ENCODE measurements around the gene SPEF1. TPM values are rescaled to one million over a fixed set of nuclear protein-coding genes. Genes with fewer than 3 reads are reported as not detected.

The SPEF1 gene
- total RNA-seq, 2 donors from 2014 or later = not detected

- no peak for TF ChIP-seq CTCF (IDR thresholded peaks at IDR 0.05)
- Histone ChIP-seq H3K4me1 (peaks cover 20% of the 10 kb centered on the region), H3K36me3 (no peaks in the 10 kb centered on the region), H3K27me3 (no peaks in the 10 kb centered on the region), H3K4me3 (no peak overlapping the region), H3K27ac (no peak overlapping the region), H3K9me3 (no peaks in the 10 kb centered on the region), H3K9ac (ENCODE audit: low read depth in 2 of 2, low read length in 2 of 2) (no peak overlapping the region)
- intact Hi-C loops (cut with DNase I) = no loop called here
- no peak for DNase-seq
Measured at GRCh38 chr20:3783068-3783489, 1.8 kb upstream of the SPEF1 start.

GRCh38 chr20:3782597-3782996 lies 1.3 kb upstream of the SPEF1 start:
- H3K27ac ChIP-seq = no peak overlapping the region
- H3K4me1 ChIP-seq = peaks cover 19% of the 10 kb centered on the region
- intact Hi-C loops (cut with DNase I) = no loop called here
- no peak for TF ChIP-seq CTCF (IDR thresholded peaks at IDR 0.05)
- no peak for DNase-seq
- H3K36me3 ChIP-seq = no peaks in the 10 kb centered on the region
- no peak overlapping the region for H3K9ac ChIP-seq (ENCODE audit: low read depth in 2 of 2, low read length in 2 of 2)
- H3K9me3 ChIP-seq = no peaks in the 10 kb centered on the region
- H3K27me3 ChIP-seq = no peaks in the 10 kb centered on the region
- no peak overlapping the region for H3K4me3 ChIP-seq

GRCh38 chr20:3778976-3779375 lies 2.3 kb downstream of the SPEF1 start:
- no peaks in the 10 kb centered on the region for H3K9me3 ChIP-seq
- no peak overlapping the region for H3K9ac ChIP-seq (ENCODE audit: low read depth in 2 of 2, low read length in 2 of 2)
- DNase-seq = no peak
- no peaks in the 10 kb centered on the region for H3K36me3 ChIP-seq
- H3K4me1 ChIP-seq = no peaks in the 10 kb centered on the region
- intact Hi-C loops (cut with DNase I) = no loop called here
- no peak for TF ChIP-seq CTCF (IDR thresholded peaks at IDR 0.05)
- no peaks in the 10 kb centered on the region for H3K27me3 ChIP-seq
- H3K4me3 ChIP-seq = no peak overlapping the region
- no peak overlapping the region for H3K27ac ChIP-seq

- intact Hi-C loops (cut with DNase I) = no loop called here
Measured at GRCh38 chr20:3777716-3778629, 3.3 kb downstream of the SPEF1 start.

GRCh38 chr20:3777381-3777715 lies 3.9 kb downstream of the SPEF1 start:
- H3K9ac ChIP-seq (ENCODE audit: low read depth in 2 of 2, low read length in 2 of 2) = peak overlapping the region; percentile 51 to 54
- no peaks in the 10 kb centered on the region for H3K4me1 ChIP-seq
- no peaks in the 10 kb centered on the region for H3K36me3 ChIP-seq
- no peak for TF ChIP-seq CTCF (IDR thresholded peaks at IDR 0.05)
- no peaks in the 10 kb centered on the region for H3K27me3 ChIP-seq
- no peak overlapping the region for H3K27ac ChIP-seq
- intact Hi-C loops (cut with DNase I) = no loop called here
- no peaks in the 10 kb centered on the region for H3K9me3 ChIP-seq
- peak overlapping the region; percentile 49 for H3K4me3 ChIP-seq
- DNase-seq = no peak

More at GRCh38 chr20:3777716-3778629, 3.3 kb downstream of the SPEF1 start:
- no peaks in the 10 kb centered on the region for H3K9me3 ChIP-seq
- H3K4me1 ChIP-seq = no peaks in the 10 kb centered on the region
- no peak overlapping the region for H3K27ac ChIP-seq
- peak overlapping the region; percentile 51 to 54 for H3K9ac ChIP-seq (ENCODE audit: low read depth in 2 of 2, low read length in 2 of 2)
- TF ChIP-seq CTCF (IDR thresholded peaks at IDR 0.05) = no peak
- peak overlapping the region; percentile 49 for H3K4me3 ChIP-seq
- H3K27me3 ChIP-seq = no peaks in the 10 kb centered on the region
- H3K36me3 ChIP-seq = no peaks in the 10 kb centered on the region
- peak; percentile 77 for DNase-seq

All from colonic mucosa (tissue), 4 donors.